HEK293T (cell line): ENCODE results near the gene TEAD1.
"Not testable (repeated sequence)": the region's sequence is repeated elsewhere in the genome, so short reads cannot be mapped to it uniquely, and the experiment has no call there.

Experiments used
- CTCF ChIA-PET: fragments of 350-600 bp; formaldehyde crosslinking; extraction: SDS; loops from one replicate; lab custom pipeline; 2021; ENCODE audit warnings: antibody characterized with exemption, inconsistent platforms; lab: Yijun Ruan, JAX
- POLR2A ChIA-PET: fragments of 350-600 bp; formaldehyde crosslinking; extraction: SDS; loops from one replicate; lab custom pipeline; 2020; ENCODE audit warnings: antibody characterized with exemption, inconsistent platforms; lab: Yijun Ruan, JAX
- DNase-seq: peaks from one replicate; pipeline ENCODE4 v3.0.0; 2012; ENCODE audit warnings: mixed read lengths; ENCODE audit errors: extremely low spot score
- ARNT ChIP-seq: fragments of 450-650 bp; IDR thresholded peaks from 2 replicates; pipeline ENCODE4 v1.6.1; 2017; ENCODE audit warnings: mild to moderate bottlenecking
- BHLHE40 ChIP-seq: fragments of 450-650 bp; IDR thresholded peaks from 2 replicates; pipeline ENCODE4 v1.6.1; 2016; ENCODE audit warnings: mild to moderate bottlenecking, moderate library complexity, borderline replicate concordance
- CTBP1 ChIP-seq: fragments of 450-650 bp; IDR thresholded peaks from 2 replicates; pipeline ENCODE4 v1.6.1; 2016; ENCODE audit warnings: borderline replicate concordance
- ELF4 ChIP-seq: fragments of 450-650 bp; IDR thresholded peaks from 2 replicates; pipeline ENCODE4 v1.6.1; 2017; ENCODE audit warnings: antibody characterized with exemption
- FOXA1 ChIP-seq: fragments of 450-650 bp; IDR thresholded peaks from 2 replicates; pipeline ENCODE4 v1.6.1; 2016; ENCODE audit warnings: mild to moderate bottlenecking
- FOXK2 ChIP-seq: fragments of 450-650 bp; IDR thresholded peaks from 2 replicates; pipeline ENCODE4 v1.6.1; 2016; ENCODE audit warnings: mild to moderate bottlenecking
- FOXM1 ChIP-seq: fragments of 450-650 bp; IDR thresholded peaks from 2 replicates; pipeline ENCODE4 v1.6.1; 2017; ENCODE audit warnings: mild to moderate bottlenecking, borderline replicate concordance
- HDGF ChIP-seq: fragments of 450-650 bp; IDR thresholded peaks from 2 replicates; pipeline ENCODE4 v1.6.1; 2017; ENCODE audit warnings: antibody characterized with exemption, borderline replicate concordance
- L3MBTL2 ChIP-seq: fragments of 450-650 bp; conservative IDR thresholded peaks from 2 replicates; pipeline ENCODE4 v1.6.1; 2016; ENCODE audit warnings: mild to moderate bottlenecking
- LEF1 ChIP-seq: fragments of 450-650 bp; IDR thresholded peaks from 2 replicates; pipeline ENCODE4 v1.6.1; 2017; ENCODE audit warnings: mild to moderate bottlenecking, borderline replicate concordance
- NFRKB ChIP-seq: fragments of 450-650 bp; IDR thresholded peaks from 2 replicates; pipeline ENCODE4 v1.6.1; 2016; ENCODE audit warnings: mild to moderate bottlenecking, moderate library complexity
- SP1 ChIP-seq: fragments of 450-650 bp; IDR thresholded peaks from 2 replicates; pipeline ENCODE4 v1.6.1; 2017
- SUZ12 ChIP-seq: fragments of 450-650 bp; IDR thresholded peaks from 2 replicates; pipeline ENCODE4 v1.6.1; 2016; ENCODE audit warnings: mild to moderate bottlenecking
- TARDBP ChIP-seq: fragments of 450-650 bp; IDR thresholded peaks from 2 replicates; pipeline ENCODE4 v1.6.1; 2016
- ZNF384 ChIP-seq: fragments of 450-650 bp; IDR thresholded peaks from 2 replicates; pipeline ENCODE4 v1.6.1; 2016
- TF ChIP-seq, protein P1 (sequence below): fragments of 450-650 bp; IDR thresholded peaks from 2 replicates; pipeline ENCODE4 v1.6.1; 2016

TEAD1 gene

DNA sequence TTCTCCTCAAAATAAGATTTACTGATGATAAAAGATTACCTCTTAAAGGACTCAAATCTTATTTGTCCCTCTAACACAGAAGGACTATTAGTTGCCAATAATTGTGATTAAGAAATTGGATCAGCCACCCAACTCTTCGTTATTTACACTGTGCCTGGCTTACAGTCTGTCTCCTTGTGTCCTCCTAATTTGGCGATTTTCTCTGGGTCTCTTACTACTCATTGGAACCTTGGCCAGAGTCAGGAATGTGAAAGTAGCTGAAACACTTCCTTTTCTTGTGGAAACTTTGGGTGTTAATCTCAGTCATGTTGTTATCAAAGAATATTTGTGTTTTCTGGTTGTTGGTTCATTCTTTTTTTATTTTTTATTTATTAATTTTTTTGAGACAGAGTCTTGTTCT is 83.2 kb downstream of the TEAD1 start:
- CTCF ChIA-PET, result no interaction called here
- POLR2A ChIA-PET, result no interaction called here
- TF ChIP-seq CTBP1 (no peak), HDGF (no peak), FOXK2 (no peak), ZNF384 (no peak), L3MBTL2 (no peak), NFRKB (no peak), FOXA1 (no peak), ARNT (no peak)
- TF ChIP-seq, protein P1, sequence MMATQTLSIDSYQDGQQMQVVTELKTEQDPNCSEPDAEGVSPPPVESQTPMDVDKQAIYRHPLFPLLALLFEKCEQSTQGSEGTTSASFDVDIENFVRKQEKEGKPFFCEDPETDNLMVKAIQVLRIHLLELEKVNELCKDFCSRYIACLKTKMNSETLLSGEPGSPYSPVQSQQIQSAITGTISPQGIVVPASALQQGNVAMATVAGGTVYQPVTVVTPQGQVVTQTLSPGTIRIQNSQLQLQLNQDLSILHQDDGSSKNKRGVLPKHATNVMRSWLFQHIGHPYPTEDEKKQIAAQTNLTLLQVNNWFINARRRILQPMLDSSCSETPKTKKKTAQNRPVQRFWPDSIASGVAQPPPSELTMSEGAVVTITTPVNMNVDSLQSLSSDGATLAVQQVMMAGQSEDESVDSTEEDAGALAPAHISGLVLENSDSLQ, result no peak

DNA sequence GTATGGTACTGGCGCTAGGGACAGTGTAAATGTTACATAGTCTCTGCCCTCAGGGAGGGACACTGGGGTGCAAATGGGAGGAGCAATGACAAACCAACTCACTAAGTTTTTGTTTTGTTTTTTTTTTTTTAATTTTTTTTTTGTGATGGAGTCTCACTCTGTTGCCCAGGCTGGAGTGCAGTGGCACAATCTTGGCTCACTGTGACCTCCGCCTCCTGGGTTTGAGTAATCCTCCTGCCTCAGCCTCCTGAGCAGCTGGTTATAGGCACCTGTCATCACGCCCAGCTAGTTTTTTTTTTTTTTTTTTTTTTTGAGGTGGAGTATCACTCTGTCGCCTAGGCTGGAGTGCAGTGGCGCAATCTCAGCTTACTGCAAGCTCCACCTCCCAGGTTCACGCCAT is 83.9 kb downstream of the TEAD1 start:
- CTCF ChIA-PET, DNase-seq, POLR2A ChIA-PET: not testable (repeated sequence)

More for the DNA sequence above, 83.2 kb downstream of the TEAD1 start:
- no peak for DNase-seq

DNA sequence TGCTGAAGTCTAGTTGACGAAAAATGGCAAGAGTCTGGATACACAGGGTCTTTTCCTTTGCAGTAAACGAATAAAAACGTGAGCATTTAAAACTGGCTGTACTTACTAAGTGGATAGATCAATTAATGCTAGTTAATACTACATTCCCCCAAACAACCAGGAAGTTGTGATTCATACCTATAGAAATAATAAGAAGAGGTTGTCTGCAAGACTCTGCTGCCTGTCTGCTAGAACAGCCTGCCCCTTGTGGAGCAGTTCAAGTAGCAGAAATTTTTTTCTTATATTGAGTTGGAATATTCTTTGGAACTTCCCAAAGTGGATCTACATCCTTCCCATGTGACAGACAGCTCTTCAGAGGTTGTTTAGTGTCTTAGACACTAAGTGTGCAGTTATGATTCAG is 86.8 kb downstream of the TEAD1 start:
- POLR2A ChIA-PET, result no interaction called here
- TF ChIP-seq L3MBTL2 (no peak), BHLHE40 (no peak), SUZ12 (no peak), FOXM1 (no peak), FOXA1 (no peak), TARDBP (no peak)
- DNase-seq, result peak; percentile 21
- CTCF ChIA-PET, result no interaction called here

DNA sequence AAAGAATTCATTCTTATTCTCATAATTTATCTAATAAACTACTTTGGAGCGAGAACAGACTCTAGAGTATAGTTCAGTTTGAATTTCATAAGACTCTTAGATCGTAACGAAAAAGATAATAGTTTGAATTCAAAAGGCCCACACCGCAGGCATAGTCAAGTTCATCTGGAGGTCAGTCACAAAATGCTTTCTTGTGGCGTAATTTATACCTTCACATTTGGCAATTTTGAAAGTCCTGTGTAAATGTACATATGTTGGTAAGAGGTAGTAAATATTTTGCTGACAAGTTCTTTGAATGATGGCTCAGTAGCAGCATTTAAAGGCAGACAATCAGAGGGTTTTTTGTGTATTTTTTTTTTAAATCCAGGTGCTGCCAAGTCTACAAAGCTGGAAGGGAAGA is 88.1 kb downstream of the TEAD1 start:
- ChIA-PET POLR2A (no interaction called here), CTCF (no interaction called here)
- TF ChIP-seq, protein P1, result peak; percentile 56
- no peak for TF ChIP-seq HDGF
- DNase-seq, result no peak

DNA sequence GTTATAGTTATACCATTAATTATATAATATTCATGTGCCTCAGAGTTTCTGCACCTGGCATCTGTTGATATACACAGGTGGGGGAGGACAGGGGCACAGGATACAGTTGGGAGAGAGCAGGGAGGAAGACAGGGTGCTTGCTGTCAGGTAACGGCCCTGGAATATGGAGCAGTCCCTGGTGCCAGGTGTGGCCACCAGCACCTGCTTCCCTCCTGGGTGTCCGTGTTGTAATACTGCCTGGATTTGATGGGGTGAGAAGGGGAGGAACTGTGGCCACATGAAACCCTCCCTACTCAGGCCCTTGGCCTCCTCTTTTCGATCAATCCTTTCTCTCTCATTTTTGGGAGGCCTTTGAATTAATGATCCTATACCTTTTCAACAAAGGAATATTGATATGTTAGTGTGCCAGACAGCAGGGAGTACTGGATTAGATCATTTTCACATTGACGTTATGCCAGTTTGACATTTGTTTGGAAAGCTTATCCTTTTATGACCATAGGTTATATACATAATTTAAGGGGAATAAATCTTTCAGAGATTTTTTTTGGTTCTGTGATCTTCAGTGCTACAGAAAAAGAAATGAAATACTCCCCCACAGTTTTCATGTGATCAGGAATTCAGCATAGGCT is 88.6 kb downstream of the TEAD1 start:
- POLR2A ChIA-PET, result no interaction called here
- DNase-seq, result no peak
- CTCF ChIA-PET, result no interaction called here

DNA sequence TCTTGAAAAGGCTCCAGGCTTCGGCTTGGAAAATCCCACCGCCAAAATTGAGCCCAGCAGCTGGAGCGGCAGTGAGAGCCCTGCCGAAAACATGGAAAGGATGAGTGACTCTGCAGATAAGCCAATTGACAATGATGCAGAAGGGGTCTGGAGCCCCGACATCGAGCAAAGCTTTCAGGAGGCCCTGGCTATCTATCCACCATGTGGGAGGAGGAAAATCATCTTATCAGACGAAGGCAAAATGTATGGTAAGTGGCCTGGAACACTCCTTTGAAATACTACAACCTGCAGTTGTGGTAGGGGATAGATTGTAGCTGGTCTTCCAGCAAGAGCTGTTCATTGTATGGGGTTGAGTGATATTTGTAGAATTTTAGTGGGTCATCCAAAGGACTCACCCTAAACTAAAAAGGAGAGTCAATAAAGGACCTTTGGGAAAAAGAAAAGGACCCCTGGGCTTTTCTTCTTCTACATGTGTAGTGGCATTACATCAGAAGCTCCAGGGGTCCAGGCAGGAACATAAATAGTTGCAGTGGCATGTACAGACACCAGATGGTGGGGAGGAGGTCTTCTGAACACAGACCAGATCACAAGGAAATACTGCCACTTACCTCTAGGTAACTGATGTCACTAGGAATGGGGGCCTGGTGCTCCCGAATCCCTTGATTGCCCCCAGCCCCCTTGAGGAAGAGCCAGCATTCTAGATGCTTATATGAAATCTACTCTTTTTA is 90.1 kb downstream of the TEAD1 start:
- POLR2A ChIA-PET, result no interaction called here
- no peak for DNase-seq
- CTCF ChIA-PET, result interaction anchor here (0.5 kb wide), 1 partner anchor 19 kb away, joined by 3 read pairs; no protein-coding TSS in a partner anchor
- TF ChIP-seq FOXK2, result no peak
- no peak for TF ChIP-seq NFRKB
- TF ChIP-seq FOXM1, result no peak
- no peak for TF ChIP-seq ELF4
- no peak for TF ChIP-seq BHLHE40
- no peak for TF ChIP-seq LEF1
- no peak for TF ChIP-seq TARDBP
- TF ChIP-seq FOXA1, result no peak
- no peak for TF ChIP-seq CTBP1
- TF ChIP-seq L3MBTL2, result no peak
- TF ChIP-seq ARNT, result no peak
- no peak for TF ChIP-seq SUZ12
- TF ChIP-seq HDGF, result no peak
- TF ChIP-seq, protein P1, result no peak
- TF ChIP-seq SP1, result no peak
- no peak for TF ChIP-seq ZNF384

More for the DNA sequence above, 88.6 kb downstream of the TEAD1 start:
- TF ChIP-seq FOXK2, result no peak
- TF ChIP-seq, protein P1, result peak; percentile 77
- TF ChIP-seq CTBP1, result peak; percentile 14; the same call in 1 of the 2 replicates

DNA sequence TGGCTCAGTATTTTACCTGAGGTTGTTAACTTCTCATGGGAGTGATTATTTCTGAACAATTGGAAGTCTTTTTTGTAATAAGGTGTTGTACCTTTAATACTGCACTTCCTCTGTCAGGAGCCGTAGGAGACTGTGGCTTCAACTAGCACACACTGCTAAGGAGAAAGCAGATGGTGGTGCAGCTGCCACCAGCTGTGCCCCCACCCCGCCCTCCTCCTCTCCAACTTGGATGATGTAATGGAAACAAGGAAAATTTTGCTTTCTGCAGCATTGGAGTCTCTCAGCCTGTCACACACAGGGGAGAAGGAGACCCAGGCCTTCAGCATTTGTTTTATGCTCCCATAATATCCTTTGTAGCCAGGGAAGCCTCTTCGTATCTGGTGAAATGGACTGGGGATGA is 91.2 kb downstream of the TEAD1 start:
- TF ChIP-seq NFRKB, result no peak
- TF ChIP-seq ELF4, result no peak
- TF ChIP-seq FOXK2, result no peak
- TF ChIP-seq HDGF, result no peak
- TF ChIP-seq SP1, result no peak
- no peak for TF ChIP-seq FOXM1
- TF ChIP-seq LEF1, result no peak
- TF ChIP-seq, protein P1, result no peak
- no peak for TF ChIP-seq CTBP1
- no peak for TF ChIP-seq ARNT
- no peak for TF ChIP-seq BHLHE40
- TF ChIP-seq ZNF384, result no peak
- no peak for TF ChIP-seq SUZ12
- DNase-seq, result no peak
- POLR2A ChIA-PET, result no interaction called here
- CTCF ChIA-PET, result no interaction called here
